HG02870 (cell line): ENCODE results near the gene GBGT1.

ENCODE experiments used
- ATAC-seq: cut with Tn5 transposase; IDR thresholded peaks from one replicate; pipeline ENCODE4 v1.9.1; 2021; ENCODE audit warnings: mild to moderate bottlenecking, moderate library complexity; ENCODE audit not compliant: unreplicated experiment

GBGT1 gene

GRCh38 chr9:133117271-133118178, 46.2 kb downstream of the GBGT1 start:
- ATAC-seq: no peak

GRCh38 chr9:133116346-133117231, 47.1 kb downstream of the GBGT1 start:
- ATAC-seq: no peak

- ATAC-seq: peak; percentile 87
Measured at GRCh38 chr9:133115604-133116345, 47.9 kb downstream of the GBGT1 start.

GRCh38 chr9:133114886-133115603, 48.7 kb downstream of the GBGT1 start:
- ATAC-seq: no peak

- no peak for ATAC-seq
Measured at GRCh38 chr9:133113949-133114885, 49.5 kb downstream of the GBGT1 start.

DNA sequence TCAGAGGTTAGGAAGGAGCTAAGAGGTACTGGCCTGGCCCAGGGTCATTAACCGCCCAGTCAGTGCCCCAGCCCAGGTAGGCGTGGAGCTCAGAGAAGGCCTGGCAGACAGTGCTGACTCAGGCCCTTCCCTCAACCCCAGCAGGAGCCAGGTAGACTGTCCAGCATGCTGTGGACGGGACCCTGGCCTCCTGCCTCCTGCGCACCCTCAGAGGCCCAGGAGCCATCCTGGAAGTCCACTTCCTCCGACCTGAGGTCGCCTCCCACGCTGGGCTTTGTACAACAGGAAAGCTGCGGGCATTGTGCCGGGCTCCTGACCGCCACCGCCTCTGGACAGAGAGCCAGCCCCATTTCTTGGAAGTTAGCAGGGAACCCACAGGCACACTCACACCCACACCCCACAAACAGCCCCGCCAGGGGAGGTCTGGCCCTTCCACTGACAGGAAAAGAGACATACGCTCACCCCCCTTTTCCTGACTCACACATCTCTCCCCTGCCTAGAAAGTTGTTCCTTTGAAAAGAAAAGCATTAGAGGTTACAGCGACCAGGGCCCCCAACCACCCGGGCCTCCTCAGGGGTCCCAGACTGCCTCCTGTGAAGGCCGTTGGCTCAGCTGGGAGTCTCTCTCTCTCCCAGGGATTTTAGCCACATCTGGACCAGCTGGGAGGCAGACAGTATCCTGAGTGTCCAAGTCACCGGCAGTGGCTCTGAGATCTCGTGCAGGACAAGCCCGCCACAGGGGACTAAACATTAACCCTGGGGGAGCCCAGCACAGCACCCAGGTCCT, 50.4 kb downstream of the GBGT1 start:
- ATAC-seq: no peak

DNA sequence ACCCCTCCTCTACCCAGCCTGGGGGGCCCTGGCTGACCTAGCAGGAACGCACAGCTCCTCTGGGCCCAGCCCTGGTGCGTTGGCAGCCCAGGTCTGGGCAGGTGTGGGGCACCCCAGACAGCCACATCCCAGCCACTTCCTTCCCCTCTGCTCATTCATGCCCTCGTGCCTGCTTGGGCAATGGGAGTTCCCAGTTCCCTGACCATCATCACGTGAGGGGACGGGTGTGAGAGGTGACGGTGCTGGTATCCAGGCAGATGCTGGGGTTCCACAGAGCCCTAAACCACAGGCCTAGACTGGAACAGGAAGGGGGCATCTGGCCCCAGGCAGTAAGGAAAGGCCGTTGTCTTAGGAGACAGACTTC, 51.1 kb downstream of the GBGT1 start:
- ATAC-seq: no peak

DNA sequence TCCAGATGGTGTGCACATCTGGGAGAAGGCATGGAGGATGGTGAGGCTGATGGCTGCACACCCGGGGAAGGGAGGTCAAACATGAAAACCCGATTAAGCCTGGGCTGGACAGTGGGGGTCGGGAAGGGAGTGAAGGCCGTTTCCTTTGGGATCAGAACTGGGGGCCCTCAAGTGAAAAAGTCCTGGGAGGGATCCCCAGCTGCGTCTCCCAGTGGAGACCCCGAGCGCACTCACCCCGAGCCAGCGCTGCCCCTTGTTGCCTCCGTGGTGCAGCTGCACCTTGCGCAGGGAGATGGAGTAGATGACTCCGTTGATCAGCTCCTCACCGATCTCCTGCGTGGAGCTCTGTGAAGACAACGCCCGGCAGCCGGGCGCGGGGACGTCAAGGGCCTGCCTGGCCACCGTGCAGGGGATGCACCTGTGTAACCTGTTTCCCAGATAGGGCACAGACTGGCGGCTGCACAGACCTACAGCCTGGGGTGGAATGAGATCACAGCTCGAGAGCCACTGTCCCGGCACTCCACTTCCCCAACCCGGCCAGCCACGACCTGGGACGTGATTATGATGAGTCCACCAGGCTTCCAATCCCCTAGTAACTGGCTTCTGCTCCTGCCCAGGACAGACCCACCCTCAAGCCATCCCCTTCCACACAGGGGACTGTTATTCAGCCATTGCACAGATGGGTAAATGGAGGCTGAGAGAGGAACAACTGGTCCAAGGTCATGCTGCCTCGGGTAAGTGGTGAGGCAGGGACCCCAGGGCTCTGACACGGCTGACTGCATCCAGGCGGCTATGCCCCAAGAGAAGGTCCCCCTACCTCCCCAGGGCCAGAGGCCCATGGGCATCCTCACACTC, 51.7 kb downstream of the GBGT1 start:
- no peak for ATAC-seq

DNA sequence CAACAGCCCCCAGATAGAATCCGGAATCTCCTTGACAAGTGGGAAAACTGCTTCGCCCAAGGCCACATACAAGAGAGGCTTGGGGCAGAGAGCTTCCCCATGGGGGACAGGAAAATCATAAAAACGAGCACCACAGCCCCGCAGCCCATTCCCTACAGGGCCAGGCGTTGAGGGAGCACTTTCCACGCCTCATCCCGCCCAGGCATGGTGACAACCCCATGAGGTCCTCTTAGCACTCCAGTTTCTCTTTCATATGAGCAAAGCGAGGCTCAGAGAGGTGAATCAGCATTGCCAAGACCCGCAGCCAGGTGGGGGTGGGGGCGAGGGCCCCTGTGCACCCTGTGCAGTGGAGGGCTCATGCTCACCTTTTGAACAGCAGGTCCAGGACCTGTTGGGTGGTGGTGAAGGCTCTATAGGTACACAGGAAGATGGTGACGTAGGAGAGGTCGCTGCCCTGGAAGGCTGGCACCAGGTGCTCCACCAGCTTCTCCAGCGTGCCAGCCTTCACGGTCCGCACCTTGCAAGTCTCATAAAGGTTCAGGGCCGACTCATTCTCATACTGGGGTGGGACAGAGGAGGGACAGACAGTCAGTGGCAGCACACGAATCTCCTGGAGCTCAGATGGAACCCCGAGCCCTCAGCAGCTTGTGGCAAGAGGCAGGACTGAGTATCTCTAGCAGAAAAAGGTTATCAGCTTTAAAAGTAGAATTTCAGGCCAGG, 53.6 kb downstream of the GBGT1 start:
- no peak for ATAC-seq

DNA sequence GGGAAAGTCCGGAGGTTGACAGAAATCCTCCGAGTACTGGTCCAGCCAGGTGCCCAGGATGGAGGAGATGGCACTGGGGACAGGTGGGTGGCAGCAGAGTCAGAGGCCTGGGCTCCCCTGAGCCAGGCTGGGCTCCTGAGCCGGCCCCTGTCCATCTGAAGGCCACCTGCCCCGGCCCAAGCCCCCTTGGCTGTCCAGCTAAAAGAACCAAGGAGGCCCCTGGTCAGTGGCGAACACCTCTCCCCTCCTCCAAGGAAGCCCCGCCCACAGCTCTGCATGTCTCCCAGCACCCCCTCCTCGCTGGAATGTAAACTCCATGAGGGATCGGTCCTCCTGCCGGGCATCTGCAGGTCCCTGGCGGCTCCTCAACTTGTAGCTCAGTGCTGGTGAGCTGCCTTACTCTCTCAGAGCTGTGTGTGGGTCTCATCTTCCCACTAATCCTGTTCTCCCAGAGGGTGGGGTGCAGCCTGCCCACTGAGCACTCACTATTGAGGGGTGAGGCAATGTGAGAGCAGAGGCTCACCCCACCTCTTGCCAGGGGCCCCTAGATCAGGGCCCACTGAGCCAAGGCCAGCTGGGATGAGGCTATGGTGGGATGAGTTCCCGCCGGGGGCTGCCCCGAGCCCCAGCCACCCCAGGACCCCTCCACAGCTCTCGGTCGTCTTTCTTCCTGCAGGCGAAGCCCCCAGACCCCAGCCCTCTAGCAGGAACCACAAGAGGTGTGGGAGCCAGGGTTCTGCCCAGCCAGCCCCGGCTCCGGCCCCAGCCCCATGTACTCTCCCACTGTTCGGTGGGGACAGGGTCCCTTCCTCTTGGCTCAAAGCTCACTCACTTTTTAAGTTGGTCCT, 54.7 kb downstream of the GBGT1 start:
- ATAC-seq: no peak

DNA sequence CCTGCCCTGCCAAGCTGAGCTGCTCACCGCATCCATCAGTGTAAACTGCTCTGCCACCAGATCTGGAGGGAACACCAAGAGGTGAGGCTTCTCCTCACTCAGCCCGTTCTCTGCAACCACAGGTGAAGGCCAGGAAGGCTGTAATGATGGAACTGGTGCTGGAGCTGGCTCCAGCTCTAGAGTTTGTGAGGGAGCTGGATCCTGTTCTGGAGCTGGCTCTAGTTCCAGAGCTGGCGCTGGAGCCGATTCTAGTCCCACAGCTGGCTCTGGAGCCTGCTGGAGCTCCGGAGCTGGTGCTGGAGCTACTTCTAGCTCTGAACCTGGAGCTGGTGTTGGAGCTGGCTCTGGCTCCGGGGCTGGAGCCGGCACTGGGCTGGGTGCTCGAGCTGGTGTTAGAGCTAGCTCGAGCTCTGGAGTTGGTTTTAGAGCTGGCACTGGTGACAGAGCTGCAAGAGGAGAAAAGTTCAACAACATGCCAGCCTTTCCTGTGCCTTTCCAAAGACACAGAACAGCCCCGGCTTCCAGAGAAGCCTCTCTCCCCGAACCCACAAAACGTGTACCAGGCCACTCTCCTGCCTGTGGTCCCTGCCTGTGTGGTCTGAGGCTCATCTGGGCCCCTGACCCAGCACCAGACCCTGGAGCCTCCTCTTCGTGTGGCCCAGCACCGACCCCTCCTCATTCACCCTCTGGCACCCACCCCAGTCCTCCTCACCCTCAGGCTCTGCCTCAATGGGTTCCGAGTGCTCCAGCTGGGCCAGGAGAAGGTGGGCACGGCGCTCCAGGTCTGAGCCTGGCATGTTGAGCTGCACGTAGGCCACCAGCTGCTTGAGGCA, 55.5 kb downstream of the GBGT1 start:
- ATAC-seq: no peak

DNA sequence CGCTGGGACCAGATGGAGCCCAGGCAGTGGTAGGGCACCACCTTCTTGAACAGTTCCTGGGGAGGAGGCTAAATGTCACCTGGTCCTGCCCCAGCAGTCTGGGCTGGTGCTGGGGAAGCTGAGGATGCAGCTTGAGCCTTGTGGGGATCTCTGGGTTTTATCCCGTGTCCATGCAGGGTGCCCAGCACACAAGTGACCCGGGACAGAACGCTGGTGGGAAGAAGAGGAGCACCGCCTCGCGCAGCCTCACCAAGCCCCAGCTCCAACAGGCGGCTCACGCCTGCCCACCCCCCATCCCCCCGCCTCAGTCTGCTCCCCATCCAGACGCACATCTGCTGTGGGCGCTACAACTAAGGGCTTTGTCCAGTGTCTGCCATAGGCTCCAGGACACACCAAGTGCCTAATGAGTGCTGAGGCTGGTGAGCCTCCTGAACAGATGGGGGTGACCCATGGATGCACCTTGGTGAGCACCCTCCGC, 56.4 kb downstream of the GBGT1 start:
- ATAC-seq: no peak

DNA sequence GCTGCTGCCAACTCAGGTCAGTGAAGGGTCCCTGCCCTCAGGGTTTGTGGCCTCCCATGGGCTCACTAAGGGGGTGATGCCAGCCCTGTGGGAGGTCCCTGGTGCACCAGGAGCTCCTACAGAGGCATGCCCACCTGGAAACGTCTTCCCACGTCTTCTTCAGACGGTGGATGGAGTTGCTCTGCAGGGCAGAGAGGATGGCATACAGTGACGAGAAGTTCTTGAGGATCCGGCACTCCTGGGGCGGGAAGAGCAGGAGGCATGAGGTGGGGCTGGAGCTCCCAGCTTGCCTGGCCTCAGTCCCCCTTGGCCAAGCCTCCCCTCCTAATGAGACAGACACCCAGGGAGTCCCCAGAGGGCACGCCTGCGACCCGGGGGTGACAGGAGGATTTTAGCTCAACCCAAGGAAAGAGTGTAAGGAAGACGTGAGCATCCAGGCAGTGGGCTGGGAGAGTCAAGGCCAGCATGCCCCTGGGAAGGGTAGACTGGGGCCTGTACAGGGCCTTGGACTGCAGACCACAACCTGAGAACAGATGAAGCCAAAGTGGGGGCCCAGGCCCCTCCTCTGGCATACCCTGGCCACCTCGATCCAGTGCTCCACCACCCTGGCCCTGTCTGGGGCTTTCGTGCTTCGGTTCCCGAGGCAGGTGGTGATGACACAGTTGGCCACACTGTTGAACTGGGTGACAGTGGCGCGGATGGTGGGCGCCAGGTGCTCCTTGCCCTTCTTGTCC, 57.0 kb downstream of the GBGT1 start:
- ATAC-seq: no peak

- no peak for ATAC-seq
Measured at GRCh38 chr9:133105461-133105770, 58.3 kb downstream of the GBGT1 start.
